Liver (tissue), 9 donors: ENCODE results near the gene CDH23. TPM values are rescaled to one million over a fixed set of nuclear protein-coding genes. Genes with fewer than 3 reads are reported as not detected.

Experiments used
- DNase-seq: peaks from one replicate; pipeline ENCODE4 v3.0.0-alpha.2; 2017; ENCODE audit warnings: low spot score
- H3K27ac ChIP-seq, 2 donors: one replicate each; pipeline ENCODE4 v1.7.0; 2013; ENCODE audit warnings: inconsistent platforms in 2 of 2, low read length in 2 of 2, control low read depth in 1 of 2, low read depth in 1 of 2, mild to moderate bottlenecking in 1 of 2
- H3K27me3 ChIP-seq, 4 donors: one replicate each; pipeline versions ENCODE4 v1.6.1 to v1.7.0; 2013; ENCODE audit warnings: low read length in 3 of 4, inconsistent platforms in 1 of 4, mild to moderate bottlenecking in 1 of 4, moderate library complexity in 1 of 4; ENCODE audit not compliant: control insufficient read depth in 4 of 4, insufficient read depth in 4 of 4
- H3K36me3 ChIP-seq, 4 donors: one replicate each; pipeline versions ENCODE4 v1.6.1 to v1.7.0; 2013; ENCODE audit warnings: low read length in 3 of 4, mild to moderate bottlenecking in 3 of 4, low read depth in 1 of 4, moderate library complexity in 1 of 4; ENCODE audit not compliant: control insufficient read depth in 4 of 4, insufficient read depth in 3 of 4
- H3K4me1 ChIP-seq, 4 donors: one replicate each; pipeline versions ENCODE4 v1.6.1 to v1.7.0; 2013; ENCODE audit warnings: low read length in 3 of 4, mild to moderate bottlenecking in 3 of 4, moderate library complexity in 1 of 4; ENCODE audit not compliant: control insufficient read depth in 4 of 4, insufficient read depth in 4 of 4
- H3K4me3 ChIP-seq, 3 donors: one replicate each; pipeline versions ENCODE4 v1.6.1 to v1.7.0; 2013; ENCODE audit warnings: low read length in 3 of 3, control low read depth in 1 of 3, low read depth in 1 of 3, mild to moderate bottlenecking in 1 of 3
- H3K9ac ChIP-seq, 2 donors: one replicate each; pipeline ENCODE4 v1.7.0; 2013; ENCODE audit warnings: low read length in 2 of 2, mild to moderate bottlenecking in 2 of 2, moderate library complexity in 2 of 2, control low read depth in 1 of 2, low read depth in 1 of 2
- H3K9me3 ChIP-seq, 4 donors: one replicate each; pipeline versions ENCODE4 v1.6.1 to v1.7.0; 2013; ENCODE audit warnings: low read length in 3 of 4; ENCODE audit not compliant: control insufficient read depth in 4 of 4
- ATF3 ChIP-seq: IDR thresholded peaks from 2 replicates; pipeline ENCODE4 v1.6.1; 2016; ENCODE audit warnings: antibody characterized with exemption
- CTCF ChIP-seq: fragments of 150-350 bp; IDR thresholded peaks from 2 replicates; pipeline ENCODE4 v1.5.1; 2017; ENCODE audit warnings: improper control_type of control experiment, low read depth, low read length; ENCODE audit not compliant: missing input control
- EGR1 ChIP-seq, 2 donors: IDR thresholded peaks; 2 replicates each; pipeline ENCODE4 v1.6.1; 2016 to 2018; ENCODE audit warnings: antibody characterized with exemption in 2 of 2, low read depth in 2 of 2
- FOXA1 ChIP-seq: IDR thresholded peaks from 2 replicates; pipeline ENCODE4 v1.6.1; 2016; ENCODE audit warnings: antibody characterized with exemption
- FOXA2 ChIP-seq: IDR thresholded peaks from 2 replicates; pipeline ENCODE4 v1.6.1; 2016; ENCODE audit warnings: antibody characterized with exemption
- GABPA ChIP-seq, 2 donors: IDR thresholded peaks in 1 of 2; conservative IDR thresholded peaks in 1 of 2; 2 replicates each; pipeline ENCODE4 v1.6.1; 2016; ENCODE audit warnings: antibody characterized with exemption in 2 of 2, mild to moderate bottlenecking in 1 of 2, moderate library complexity in 1 of 2
- HNF4A ChIP-seq, 2 donors: conservative IDR thresholded peaks; 2 replicates each; pipeline ENCODE4 v1.6.1; 2016; ENCODE audit warnings: antibody characterized with exemption in 2 of 2, mild to moderate bottlenecking in 2 of 2
- HNF4G ChIP-seq: IDR thresholded peaks from 2 replicates; pipeline ENCODE4 v1.6.1; 2016; ENCODE audit warnings: antibody characterized with exemption
- MAX ChIP-seq: IDR thresholded peaks from 2 replicates; pipeline ENCODE4 v1.6.1; 2016; ENCODE audit warnings: antibody characterized with exemption
- NR2F2 ChIP-seq: IDR thresholded peaks from 2 replicates; pipeline ENCODE4 v1.6.1; 2016; ENCODE audit warnings: antibody characterized with exemption
- RAD21 ChIP-seq, 2 donors: IDR thresholded peaks; 2 replicates each; pipeline ENCODE4 v1.6.1; 2016; ENCODE audit warnings: antibody characterized with exemption in 2 of 2, mild to moderate bottlenecking in 2 of 2
- REST ChIP-seq: IDR thresholded peaks from 2 replicates; pipeline ENCODE4 v1.6.1; 2016; ENCODE audit warnings: antibody characterized with exemption, mild to moderate bottlenecking
- RXRA ChIP-seq, 2 donors: IDR thresholded peaks; 2 replicates each; pipeline ENCODE4 v1.6.1; 2017 to 2018; ENCODE audit warnings: antibody characterized with exemption in 2 of 2, mild to moderate bottlenecking in 1 of 2
- YY1 ChIP-seq: IDR thresholded peaks from 2 replicates; pipeline ENCODE4 v1.6.1; 2016; ENCODE audit warnings: antibody characterized with exemption, mild to moderate bottlenecking
- ZBTB33 ChIP-seq: IDR thresholded peaks from 2 replicates; pipeline ENCODE4 v1.6.1; 2016; ENCODE audit warnings: antibody characterized with exemption
- WGBS: extraction: QIAGEN DNeasy Blood & Tissue Kit; methylation state at CpG from one replicate; pipeline ENCODE4 v1.1.7; 2013; 5-methylcytosine and 5-hydroxymethylcytosine counted together
- polyA plus RNA-seq, 2 donors: library from polyadenylated mRNA; stranded (reverse) in 1 of 2; unstranded in 1 of 2; fragments of 200-250 nt in 1 of 2; fragments of >200 nt in 1 of 2; fragmentation: Nextera tagmentation in 1 of 2; extraction: Ambion mirVana in 1 of 2; gene quantifications; one replicate each; pipeline versions ENCODE4 v1.2.1 to v1.2.3, GENCODE V29; 2013 to 2015
- total RNA-seq, 2 donors: library from RNA; depleted of rRNA; stranded (reverse); fragments of >200 nt; gene quantifications; one replicate each; pipeline ENCODE4 v1.2.3, GENCODE V29; 2014
- donor health status: healthy.
- donor health status: healthy.
- donor health status: healthy.
- donor health status: healthy.
- donor health status: healthy.

Gene CDH23
- total and polyA plus RNA-seq, 4 donors, result 1.5 to 4.7 (median 3.4) TPM

GRCh38 chr10:71819441-71819861 is 422.7 kb downstream of the CDH23 start:
- Histone ChIP-seq H3K36me3 (peaks cover 26 to 87% (median 67%) of the 10 kb centered on the region in 4 donors), H3K27me3 (no peaks in the 10 kb centered on the region), H3K9ac (no peak overlapping the region), H3K4me3 (no peak overlapping the region), H3K4me1 (no peaks in the 10 kb centered on the region), H3K9me3 (no peaks in the 10 kb centered on the region), H3K27ac (no peak overlapping the region)
- no peak for DNase-seq
- TF ChIP-seq FOXA2, result no peak
- no peak for TF ChIP-seq FOXA1
- TF ChIP-seq NR2F2, result no peak
- TF ChIP-seq HNF4A (conservative IDR thresholded peaks at IDR 0.05), result no peak
- 96% methylated on average over 18 of the region's 18 CpGs for WGBS

- DNase-seq, result no peak
- H3K9me3 ChIP-seq, result no peaks in the 10 kb centered on the region
- TF ChIP-seq FOXA1 (no peak), HNF4A (conservative IDR thresholded peaks at IDR 0.05) (no peak), EGR1 (IDR thresholded peaks at IDR 0.05; ENCODE audit: low read depth in 2 of 2) (no peak), ATF3 (no peak), HNF4G (no peak), ZBTB33 (no peak), NR2F2 (no peak), MAX (no peak), CTCF (no peak)
- no peaks in the 10 kb centered on the region for H3K27me3 ChIP-seq
- H3K9ac ChIP-seq, result no peak overlapping the region
- H3K27ac ChIP-seq, result no peak overlapping the region
- 88% methylated on average over 6 of the region's 6 CpGs for WGBS
- H3K36me3 ChIP-seq, result peaks cover 26 to 92% (median 73%) of the 10 kb centered on the region in 4 donors
- H3K4me3 ChIP-seq, result no peak overlapping the region
- H3K4me1 ChIP-seq, result no peaks in the 10 kb centered on the region
These were observed 423.3 kb downstream of the CDH23 start for GRCh38 chr10:71819985-71820384.

GRCh38 chr10:71820966-71821365 is 424.2 kb downstream of the CDH23 start:
- Histone ChIP-seq H3K27me3 (no peaks in the 10 kb centered on the region), H3K27ac (no peak overlapping the region), H3K9me3 (no peaks in the 10 kb centered on the region), H3K36me3 (peaks cover 24 to 95% (median 80%) of the 10 kb centered on the region in 4 donors), H3K4me1 (no peaks in the 10 kb centered on the region), H3K9ac (no peak overlapping the region), H3K4me3 (no peak overlapping the region)
- DNase-seq, result no peak
- WGBS, result 86% methylated on average over 8 of the region's 8 CpGs
- no peak for TF ChIP-seq HNF4G
- no peak for TF ChIP-seq MAX
- no peak for TF ChIP-seq FOXA2
- TF ChIP-seq ATF3, result no peak
- no peak for TF ChIP-seq FOXA1
- TF ChIP-seq RAD21 (IDR thresholded peaks at IDR 0.05), result no peak
- TF ChIP-seq ZBTB33, result no peak
- TF ChIP-seq YY1, result no peak
- no peak for TF ChIP-seq REST
- TF ChIP-seq NR2F2, result no peak
- TF ChIP-seq RXRA (IDR thresholded peaks at IDR 0.05), result no peak
- TF ChIP-seq HNF4A (conservative IDR thresholded peaks at IDR 0.05), result no peak
- TF ChIP-seq GABPA (IDR thresholded peaks at IDR 0.05 in 1 of 2, conservative IDR thresholded peaks at IDR 0.05 in 1 of 2), result no peak
